Measurements from ENCODE around the gene ZNF234. TPM values are rescaled to one million over a fixed set of nuclear protein-coding genes. Genes with fewer than 3 reads are reported as not detected.

The ZNF234 gene
- total and polyA plus RNA-seq, 2 donors (not counting 1 experiment from before 2014, with no cell fraction given) = 5.7 to 13.9 TPM

DNA sequence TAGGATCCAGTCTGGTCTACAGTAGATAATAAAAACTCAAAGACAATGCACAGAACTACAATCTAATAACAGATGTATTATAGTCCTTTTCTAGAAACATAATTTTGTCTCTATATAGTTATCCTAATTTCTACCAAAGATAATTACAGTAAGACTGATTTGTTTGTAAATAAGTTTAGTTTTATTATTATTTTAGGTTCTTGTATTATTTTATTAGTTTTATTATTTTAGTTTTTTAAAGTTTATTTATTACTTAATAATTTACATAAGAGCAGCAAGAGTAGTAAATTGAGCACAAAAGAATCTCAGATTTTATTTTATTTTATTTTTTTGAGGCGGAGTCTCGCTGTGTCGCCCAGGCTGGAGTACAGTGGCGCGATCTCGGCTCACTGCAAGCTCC, 48.7 kb downstream of the ZNF234 start:
- Histone ChIP-seq H4K20me1 (ENCODE audit: control insufficient read depth, extremely low read depth, insufficient read depth, low read length) (no peaks in the 10 kb centered on the region), H3K4me2 (ENCODE audit: extremely low read depth, insufficient read depth, low read length) (no peak overlapping the region), H3K27ac (ENCODE audit: insufficient read depth, low read length) (no peak overlapping the region), H3K9ac (ENCODE audit: insufficient read depth, low read length) (no peak overlapping the region), H3K79me2 (ENCODE audit: control insufficient read depth, insufficient read depth, low read length) (no peaks in the 10 kb centered on the region), H3K36me3 (ENCODE audit: control insufficient read depth, insufficient read depth, low read length) (no peaks in the 10 kb centered on the region), H3K9me3 (ENCODE audit: control insufficient read depth, insufficient read depth, low read depth, low read length) (no peaks in the 10 kb centered on the region), H2AFZ (ENCODE audit: low read length) (no peak overlapping the region), H3K4me3 (replicated peaks in 1 of 4; ENCODE audit: control extremely low read depth in 1 of 4, insufficient read depth in 1 of 4, low read depth in 3 of 4, low read length in 4 of 4) (no peak overlapping the region), H3K27me3 (ENCODE audit: control insufficient read depth, insufficient read depth, low read length) (no peaks in the 10 kb centered on the region), H3K4me1 (ENCODE audit: control insufficient read depth, extremely low read depth, insufficient read depth, low read length) (no peaks in the 10 kb centered on the region)
- TF ChIP-seq EZH2 (IDR thresholded peaks at IDR 0.05; ENCODE audit: low read length, missing control alignments) = no peak
- TF ChIP-seq, protein P1, sequence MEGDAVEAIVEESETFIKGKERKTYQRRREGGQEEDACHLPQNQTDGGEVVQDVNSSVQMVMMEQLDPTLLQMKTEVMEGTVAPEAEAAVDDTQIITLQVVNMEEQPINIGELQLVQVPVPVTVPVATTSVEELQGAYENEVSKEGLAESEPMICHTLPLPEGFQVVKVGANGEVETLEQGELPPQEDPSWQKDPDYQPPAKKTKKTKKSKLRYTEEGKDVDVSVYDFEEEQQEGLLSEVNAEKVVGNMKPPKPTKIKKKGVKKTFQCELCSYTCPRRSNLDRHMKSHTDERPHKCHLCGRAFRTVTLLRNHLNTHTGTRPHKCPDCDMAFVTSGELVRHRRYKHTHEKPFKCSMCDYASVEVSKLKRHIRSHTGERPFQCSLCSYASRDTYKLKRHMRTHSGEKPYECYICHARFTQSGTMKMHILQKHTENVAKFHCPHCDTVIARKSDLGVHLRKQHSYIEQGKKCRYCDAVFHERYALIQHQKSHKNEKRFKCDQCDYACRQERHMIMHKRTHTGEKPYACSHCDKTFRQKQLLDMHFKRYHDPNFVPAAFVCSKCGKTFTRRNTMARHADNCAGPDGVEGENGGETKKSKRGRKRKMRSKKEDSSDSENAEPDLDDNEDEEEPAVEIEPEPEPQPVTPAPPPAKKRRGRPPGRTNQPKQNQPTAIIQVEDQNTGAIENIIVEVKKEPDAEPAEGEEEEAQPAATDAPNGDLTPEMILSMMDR (conservative IDR thresholded peaks at IDR 0.05 in 1 of 2, IDR thresholded peaks at IDR 0.05 in 1 of 2; ENCODE audit: low read depth in 1 of 2, low read length in 2 of 2) = no peak
- no peak for DNase-seq (ENCODE audit: low read depth in 2 of 2)

DNA sequence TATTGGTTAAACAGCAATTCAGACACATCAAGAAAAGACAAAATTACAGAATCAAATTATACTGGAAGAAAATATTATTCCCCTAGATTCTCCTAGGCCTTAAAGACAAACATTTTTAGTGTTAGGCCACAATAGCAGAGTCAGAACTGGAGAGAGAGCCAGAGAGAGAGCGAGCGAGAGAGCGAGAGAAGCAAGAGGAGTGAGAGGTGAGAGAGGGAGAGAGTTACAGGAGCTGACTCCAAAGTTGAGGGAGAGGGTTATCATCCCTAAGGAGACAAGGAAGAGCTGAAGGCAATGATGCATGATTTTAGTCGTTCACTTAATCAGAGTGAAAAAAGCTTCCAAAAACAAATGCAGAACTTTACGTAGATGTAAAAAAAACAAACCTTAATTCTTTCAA, 50.8 kb downstream of the ZNF234 start:
- H3K79me2 ChIP-seq (ENCODE audit: control insufficient read depth, insufficient read depth, low read length) = no peaks in the 10 kb centered on the region
- H3K4me2 ChIP-seq (ENCODE audit: extremely low read depth, insufficient read depth, low read length) = no peak overlapping the region
- H3K27ac ChIP-seq (ENCODE audit: insufficient read depth, low read length) = no peak overlapping the region
- no peak for DNase-seq (ENCODE audit: low read depth in 2 of 2)
- no peak overlapping the region for H3K9ac ChIP-seq (ENCODE audit: insufficient read depth, low read length)
- H2AFZ ChIP-seq (ENCODE audit: low read length) = no peak overlapping the region
- no peaks in the 10 kb centered on the region for H4K20me1 ChIP-seq (ENCODE audit: control insufficient read depth, extremely low read depth, insufficient read depth, low read length)
- no peaks in the 10 kb centered on the region for H3K9me3 ChIP-seq (ENCODE audit: control insufficient read depth, insufficient read depth, low read depth, low read length)
- no peak overlapping the region for H3K4me3 ChIP-seq (replicated peaks in 1 of 4; ENCODE audit: control extremely low read depth in 1 of 4, insufficient read depth in 1 of 4, low read depth in 3 of 4, low read length in 4 of 4)
- H3K36me3 ChIP-seq (ENCODE audit: control insufficient read depth, insufficient read depth, low read length) = no peaks in the 10 kb centered on the region
- H3K27me3 ChIP-seq (ENCODE audit: control insufficient read depth, insufficient read depth, low read length) = no peaks in the 10 kb centered on the region
- no peaks in the 10 kb centered on the region for H3K4me1 ChIP-seq (ENCODE audit: control insufficient read depth, extremely low read depth, insufficient read depth, low read length)
- TF ChIP-seq, protein P1 (conservative IDR thresholded peaks at IDR 0.05 in 1 of 2, IDR thresholded peaks at IDR 0.05 in 1 of 2; ENCODE audit: low read depth in 1 of 2, low read length in 2 of 2) = no peak
- TF ChIP-seq EZH2 (IDR thresholded peaks at IDR 0.05; ENCODE audit: low read length, missing control alignments) = no peak

DNA sequence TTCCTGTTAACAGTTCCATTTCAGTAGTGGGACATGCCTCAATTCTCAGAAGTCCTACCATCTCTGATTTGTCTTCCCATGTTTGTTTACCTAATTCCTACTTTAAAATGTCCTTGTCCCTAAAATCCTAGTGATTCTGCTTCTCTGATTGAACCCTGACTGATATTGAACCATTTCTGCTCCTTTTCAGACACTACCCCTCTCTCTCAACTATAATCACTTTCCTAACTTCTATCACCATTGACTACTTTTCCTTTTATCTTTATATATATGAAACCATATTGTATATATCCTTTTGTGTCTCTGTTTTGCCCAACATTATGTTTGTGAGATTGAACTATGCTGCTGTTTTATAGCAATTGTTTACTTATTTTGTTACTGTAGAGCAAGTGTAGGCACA, 55.4 kb downstream of the ZNF234 start:
- H3K9me3 ChIP-seq (ENCODE audit: control insufficient read depth, insufficient read depth, low read depth, low read length) = no peaks in the 10 kb centered on the region
- no peak overlapping the region for H3K4me2 ChIP-seq (ENCODE audit: extremely low read depth, insufficient read depth, low read length)
- no peak overlapping the region for H3K27ac ChIP-seq (ENCODE audit: insufficient read depth, low read length)
- H3K79me2 ChIP-seq (ENCODE audit: control insufficient read depth, insufficient read depth, low read length) = no peaks in the 10 kb centered on the region
- no peak overlapping the region for H2AFZ ChIP-seq (ENCODE audit: low read length)
- no peaks in the 10 kb centered on the region for H3K36me3 ChIP-seq (ENCODE audit: control insufficient read depth, insufficient read depth, low read length)
- no peak for DNase-seq (ENCODE audit: low read depth in 2 of 2)
- no peaks in the 10 kb centered on the region for H4K20me1 ChIP-seq (ENCODE audit: control insufficient read depth, extremely low read depth, insufficient read depth, low read length)
- TF ChIP-seq, protein P1 (conservative IDR thresholded peaks at IDR 0.05 in 1 of 2, IDR thresholded peaks at IDR 0.05 in 1 of 2; ENCODE audit: low read depth in 1 of 2, low read length in 2 of 2) = no peak
- no peak for TF ChIP-seq EZH2 (IDR thresholded peaks at IDR 0.05; ENCODE audit: low read length, missing control alignments)
- H3K27me3 ChIP-seq (ENCODE audit: control insufficient read depth, insufficient read depth, low read length) = no peaks in the 10 kb centered on the region
- H3K4me1 ChIP-seq (ENCODE audit: control insufficient read depth, extremely low read depth, insufficient read depth, low read length) = no peaks in the 10 kb centered on the region
- H3K4me3 ChIP-seq (replicated peaks in 1 of 4; ENCODE audit: control extremely low read depth in 1 of 4, insufficient read depth in 1 of 4, low read depth in 3 of 4, low read length in 4 of 4) = no peak overlapping the region
- H3K9ac ChIP-seq (ENCODE audit: insufficient read depth, low read length) = no peak overlapping the region
